Measurements from ENCODE around the gene GJA5.

GJA5 gene

GRCh38 chr1:147800804-147801203, 40.4 kb upstream of the GJA5 start:
- H3K9me3 Mint-ChIP-seq: no peaks in the 10 kb centered on the region
- no peak overlapping the region for H3K4me3 Mint-ChIP-seq

GRCh38 chr1:147798731-147799130, 38.3 kb upstream of the GJA5 start:
- no peak for TF ChIP-seq CTCF (IDR thresholded peaks at IDR 0.05)
- H3K9me3 Mint-ChIP-seq: no peaks in the 10 kb centered on the region
- DNase-seq: no peak
- H3K27ac Mint-ChIP-seq: no peak overlapping the region
- H3K4me1 Mint-ChIP-seq: peaks cover 5% of the 10 kb centered on the region
- peaks cover 10% of the 10 kb centered on the region for H3K27me3 Mint-ChIP-seq (ENCODE audit: low read depth, poor library complexity)
- H3K4me3 Mint-ChIP-seq: no peak overlapping the region
- H3K36me3 Mint-ChIP-seq (ENCODE audit: low read depth): no peaks in the 10 kb centered on the region

More at GRCh38 chr1:147800804-147801203, 40.4 kb upstream of the GJA5 start:
- H3K36me3 Mint-ChIP-seq (ENCODE audit: low read depth): no peaks in the 10 kb centered on the region
- no peak overlapping the region for H3K27ac Mint-ChIP-seq
- peaks cover 5% of the 10 kb centered on the region for H3K4me1 Mint-ChIP-seq
- H3K27me3 Mint-ChIP-seq (ENCODE audit: low read depth, poor library complexity): peaks cover 10% of the 10 kb centered on the region
- no peak for DNase-seq
- no peak for TF ChIP-seq CTCF (IDR thresholded peaks at IDR 0.05)

GRCh38 chr1:147794570-147794969, 34.2 kb upstream of the GJA5 start:
- peaks cover 5% of the 10 kb centered on the region for H3K27me3 Mint-ChIP-seq (ENCODE audit: low read depth, poor library complexity)
- no peak overlapping the region for H3K4me3 Mint-ChIP-seq
- no peaks in the 10 kb centered on the region for H3K36me3 Mint-ChIP-seq (ENCODE audit: low read depth)
- TF ChIP-seq CTCF (IDR thresholded peaks at IDR 0.05): no peak
- H3K27ac Mint-ChIP-seq: no peak overlapping the region
- no peak for DNase-seq
- no peaks in the 10 kb centered on the region for H3K9me3 Mint-ChIP-seq
- peaks cover 5% of the 10 kb centered on the region for H3K4me1 Mint-ChIP-seq

GRCh38 chr1:147791876-147792275, 31.5 kb upstream of the GJA5 start:
- no peak for DNase-seq
- H3K27ac Mint-ChIP-seq: no peak overlapping the region
- TF ChIP-seq CTCF (IDR thresholded peaks at IDR 0.05): no peak
- no peaks in the 10 kb centered on the region for H3K36me3 Mint-ChIP-seq (ENCODE audit: low read depth)
- H3K27me3 Mint-ChIP-seq (ENCODE audit: low read depth, poor library complexity): peaks cover under 1% of the 10 kb centered on the region
- H3K4me1 Mint-ChIP-seq: peaks cover 10% of the 10 kb centered on the region
- H3K4me3 Mint-ChIP-seq: no peak overlapping the region
- H3K9me3 Mint-ChIP-seq: no peaks in the 10 kb centered on the region

- no peak for TF ChIP-seq CTCF (IDR thresholded peaks at IDR 0.05)
- no peak for DNase-seq
- Mint-ChIP-seq H3K27me3 (ENCODE audit: low read depth, poor library complexity) (peaks cover 6% of the 10 kb centered on the region), H3K27ac (no peak overlapping the region), H3K36me3 (ENCODE audit: low read depth) (no peaks in the 10 kb centered on the region), H3K4me1 (peaks cover 22% of the 10 kb centered on the region), H3K9me3 (no peaks in the 10 kb centered on the region), H3K4me3 (no peak overlapping the region)
Measured at GRCh38 chr1:147787765-147788164, 27.4 kb upstream of the GJA5 start.

- Mint-ChIP-seq H3K4me3 (no peak overlapping the region), H3K36me3 (ENCODE audit: low read depth) (no peaks in the 10 kb centered on the region), H3K27me3 (ENCODE audit: low read depth, poor library complexity) (peaks cover 9% of the 10 kb centered on the region), H3K9me3 (no peaks in the 10 kb centered on the region), H3K27ac (no peak overlapping the region), H3K4me1 (peaks cover 22% of the 10 kb centered on the region)
- no peak for TF ChIP-seq CTCF (IDR thresholded peaks at IDR 0.05)
- DNase-seq: no peak
Measured at GRCh38 chr1:147786536-147786935, 26.1 kb upstream of the GJA5 start.

All from nephron progenitor cell (in vitro differentiated cells).